HT1080 (cell line): ENCODE data around the gene DHX8. TPM values are rescaled to one million over a fixed set of nuclear protein-coding genes. Genes with fewer than 3 reads are reported as not detected.

ENCODE experiments used
- DNase-seq: peaks from one replicate; pipeline ENCODE4 v3.0.0-alpha.2; 2015; ENCODE audit warnings: low read depth
- small RNA-seq: library from RNA; depleted of rRNA; stranded (forward); fragments of <200 nt; gene quantifications from one replicate; pipeline ENCODE3, GENCODE V24; 2014
- total RNA-seq: library from RNA; depleted of rRNA; stranded (reverse); fragments of >200 nt; shearing (Covaris generic); gene quantifications from 2 replicates; pipeline ENCODE4 v1.2.3, GENCODE V29; 2014; rRNA removed

Gene DHX8
- total RNA-seq, 1 experiment from 2014 or later, result 58.9 TPM

DNA sequence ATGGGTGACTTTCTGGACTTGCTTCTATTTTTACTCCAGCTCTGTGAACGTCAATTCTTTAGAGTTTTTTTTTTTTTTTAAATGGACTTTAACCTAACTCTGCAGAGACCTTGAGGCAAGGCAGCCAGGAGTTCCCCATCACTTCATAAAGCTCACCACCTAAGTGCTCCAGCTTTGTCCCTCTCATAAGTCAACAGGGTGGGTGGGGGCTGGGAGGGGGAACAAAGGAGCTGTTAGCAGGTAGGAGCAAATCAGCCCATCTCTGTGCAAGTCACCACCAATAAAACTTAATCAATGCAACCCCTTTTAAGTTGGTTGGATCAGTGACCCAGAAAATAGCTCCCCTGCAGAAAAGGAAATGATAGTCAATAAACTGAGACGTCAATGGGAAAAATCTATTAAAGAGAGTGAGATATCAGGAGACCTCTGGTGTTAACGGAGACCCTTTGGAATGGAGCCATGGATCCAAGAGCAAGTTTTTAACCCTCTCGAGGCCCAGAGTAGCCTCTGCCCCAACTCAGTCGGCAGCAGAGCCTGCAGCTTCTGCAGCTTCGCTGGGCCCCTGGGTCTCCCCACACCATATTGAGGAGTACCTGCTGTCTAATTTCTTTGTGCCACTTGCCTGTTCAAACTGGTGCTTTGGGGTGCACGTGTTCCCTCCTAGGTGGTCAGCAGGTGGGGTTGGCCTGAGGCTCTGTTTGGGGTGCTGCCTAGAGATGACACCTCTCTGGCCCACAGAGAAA, 90.0 kb downstream of the DHX8 start:
- no peak for DNase-seq

DNA sequence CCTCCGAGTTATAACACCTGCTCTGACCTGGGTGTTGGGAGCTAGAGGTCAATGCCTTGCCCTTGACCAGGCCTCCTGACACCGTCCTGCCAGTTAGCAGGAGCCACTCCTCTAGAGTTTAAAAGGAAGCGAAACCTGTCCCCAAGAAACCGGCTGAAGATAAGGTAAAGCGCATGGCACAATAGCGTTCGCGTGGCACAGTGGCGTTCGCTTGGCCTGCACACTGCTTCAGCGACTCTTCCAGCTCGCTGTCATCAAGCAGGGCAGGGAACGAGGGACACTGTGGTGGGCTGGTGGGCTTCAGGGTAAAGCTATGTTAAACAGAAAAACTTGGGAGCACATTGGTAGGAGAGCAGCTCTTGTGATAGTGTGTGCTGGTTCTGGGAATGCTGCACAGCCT, 90.6 kb downstream of the DHX8 start:
- no peak for DNase-seq

DNA sequence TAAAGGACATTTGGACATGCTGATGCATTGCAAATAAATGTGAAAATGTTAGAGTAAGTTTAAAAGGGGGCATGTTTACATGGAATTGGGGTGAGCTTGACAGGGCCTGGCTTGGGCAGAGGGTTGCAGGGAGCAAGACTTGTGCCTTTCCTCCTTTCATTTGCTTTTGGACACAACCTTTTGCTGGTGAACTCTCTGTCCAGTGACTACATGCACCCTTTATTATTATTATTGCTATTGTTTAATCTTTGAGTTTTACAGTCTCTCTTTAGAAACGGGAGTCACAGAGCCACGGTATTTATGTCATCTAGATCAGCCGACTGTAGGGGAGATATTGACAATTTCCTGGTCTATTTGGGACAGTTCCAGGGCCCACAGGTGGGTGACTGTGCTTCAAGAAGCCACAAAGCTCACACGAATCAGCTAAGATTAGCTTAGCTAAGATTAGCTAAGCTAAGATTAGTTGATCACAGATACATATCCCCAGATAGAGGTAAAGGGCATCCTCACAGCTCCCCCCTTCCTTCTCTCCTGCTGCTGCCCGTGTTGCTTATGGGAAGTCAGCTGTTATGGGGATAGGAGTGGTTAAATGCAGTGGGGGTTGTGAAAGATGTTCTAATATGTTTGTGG, 91.2 kb downstream of the DHX8 start:
- DNase-seq, result no peak

Small RNAs within 50 kb of the gene (small RNA-seq; reads per million reads assigned to genes)
- not detected for gene RNU6-406P
- gene RNU6-971P, result not detected

Other genes with a start within 250 kb of the DHX8 start
- not detected in 2 replicates for gene RNU2-1, start 250.0 kb upstream of the DHX8 start, total RNA-seq
- 5.7 and 8.9 TPM in 2 replicates for gene ARL4D, start 85.0 kb upstream of the DHX8 start, total RNA-seq
- gene ETV4, start 62.4 kb downstream of the DHX8 start, total RNA-seq, result 62.5 and 75.9 TPM in 2 replicates
- not detected in 2 replicates for gene MEOX1, start 177.9 kb downstream of the DHX8 start, total RNA-seq